GM19397 (cell line): ENCODE data around the gene HECW1.

Source experiments
- ATAC-seq: cut with Tn5 transposase; IDR thresholded peaks from one replicate; pipeline ENCODE4 v1.9.1; 2021; ENCODE audit warnings: mild to moderate bottlenecking, moderate library complexity; ENCODE audit not compliant: unreplicated experiment

The HECW1 gene

DNA sequence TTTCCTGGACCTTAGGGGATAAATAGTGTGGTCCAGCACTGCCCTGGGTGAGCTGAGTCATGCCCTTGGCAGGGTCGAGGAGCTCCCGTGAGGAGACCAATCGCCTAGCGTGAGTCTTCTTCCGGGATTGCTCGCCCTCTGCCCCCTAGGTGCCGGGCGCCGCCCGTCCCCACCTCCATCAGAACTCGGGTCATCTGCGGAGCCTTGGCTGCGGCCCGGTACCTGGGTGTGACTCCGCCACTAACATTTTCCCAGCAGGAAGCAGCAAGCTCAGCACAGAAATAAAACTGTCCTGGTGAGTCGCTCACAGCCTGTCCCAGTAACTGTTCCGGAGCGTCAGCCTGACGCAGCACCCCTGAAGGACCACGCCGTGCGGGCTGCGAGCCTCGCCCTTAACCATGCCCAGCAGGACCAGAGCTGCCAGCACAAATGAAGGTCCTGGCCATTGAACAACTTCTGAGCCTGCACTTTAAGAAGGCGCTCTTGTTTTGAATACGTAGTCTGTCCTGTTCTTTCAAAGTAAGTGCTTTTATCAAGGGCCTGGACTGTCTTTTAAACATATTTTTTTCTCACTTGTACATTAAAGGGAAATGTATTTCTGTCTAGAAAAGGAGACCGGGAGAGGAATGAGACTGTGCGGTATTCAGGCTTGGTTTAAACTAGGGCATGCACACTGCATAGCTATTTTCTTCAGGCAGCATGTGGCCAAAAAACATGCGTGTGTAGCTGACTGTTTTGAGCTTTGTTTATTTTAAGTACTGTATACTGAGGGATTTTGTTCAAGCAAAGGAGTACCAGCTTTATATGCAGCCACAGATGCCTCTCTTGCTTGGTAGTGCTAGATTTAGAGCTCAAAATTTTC, 136.7 kb downstream of the HECW1 start:
- no peak for ATAC-seq

DNA sequence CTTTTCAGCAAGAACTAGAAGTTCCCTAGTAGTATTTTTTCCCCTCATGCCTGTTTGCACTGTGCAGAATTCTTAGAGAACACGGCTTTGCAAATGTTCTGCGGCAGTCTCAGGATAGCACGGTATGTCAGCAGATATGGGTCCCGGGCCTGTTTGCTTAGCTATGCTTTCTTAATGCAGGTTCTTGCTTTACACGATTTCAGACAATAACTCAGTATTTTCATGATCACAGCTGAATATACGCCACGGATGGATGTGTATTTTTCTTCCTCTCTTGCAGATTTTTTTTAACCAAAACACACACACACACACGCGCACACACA, 137.3 kb downstream of the HECW1 start:
- no peak for ATAC-seq

DNA sequence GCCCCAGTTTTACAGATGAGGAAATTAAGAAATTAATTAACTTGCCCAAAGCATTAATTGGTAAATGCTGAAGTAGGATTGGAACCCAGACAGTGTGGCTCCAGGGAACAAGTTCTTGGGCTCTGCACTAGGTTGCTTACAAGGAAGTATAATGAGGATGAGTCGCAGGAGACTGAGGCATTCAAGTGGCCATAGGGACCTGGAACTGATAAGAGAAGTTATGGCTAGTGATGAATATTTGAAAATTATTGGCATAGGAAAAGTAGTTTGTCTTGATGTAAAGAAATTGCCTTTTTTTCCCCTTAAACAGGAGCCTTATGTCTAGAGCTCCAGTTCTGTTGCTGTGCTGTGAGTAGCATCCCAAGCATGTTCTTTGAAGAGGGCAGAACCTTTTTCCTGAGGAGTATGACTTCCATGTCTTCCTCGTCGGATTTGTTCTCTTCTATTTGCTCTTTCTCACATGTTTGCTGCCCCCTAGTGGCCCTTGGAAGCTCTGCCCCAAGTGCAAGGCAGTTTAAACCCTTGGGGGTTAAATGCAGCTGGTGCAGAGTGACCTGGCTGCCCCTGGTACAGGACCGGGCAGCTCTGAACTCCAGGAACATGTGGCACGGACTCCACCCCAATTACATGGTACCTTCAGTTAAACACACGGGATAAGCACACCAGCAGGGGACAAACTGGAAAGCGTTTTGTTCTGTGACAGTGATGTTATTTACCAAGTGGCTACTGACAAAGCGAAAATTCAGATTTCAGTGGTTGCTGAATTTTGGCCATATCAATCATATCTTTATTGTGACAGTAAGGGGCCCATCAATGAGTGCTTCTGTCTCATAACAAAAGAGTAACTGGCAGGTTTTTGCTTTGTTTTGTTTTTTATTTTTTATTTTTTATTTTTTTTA, 148.8 kb downstream of the HECW1 start:
- peak; percentile 74 for ATAC-seq

DNA sequence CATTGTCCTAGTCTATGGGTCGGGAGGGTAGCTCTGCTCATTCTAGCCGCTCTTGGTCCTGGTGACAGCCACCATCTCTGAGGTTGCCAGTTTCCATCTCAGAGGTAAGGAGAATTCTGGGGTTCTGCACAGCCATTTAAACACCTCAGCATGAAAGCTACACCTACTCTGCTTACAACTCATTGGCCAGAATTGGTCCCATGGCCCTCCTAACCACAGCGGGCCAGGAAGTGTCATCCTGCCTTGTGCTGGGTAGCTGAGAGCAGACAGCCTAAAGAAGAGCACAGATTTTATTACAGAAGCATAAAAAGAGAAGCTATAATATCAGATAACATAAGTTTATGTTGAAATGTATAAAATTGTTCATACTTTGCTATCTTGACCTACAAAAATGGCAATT, 152.7 kb downstream of the HECW1 start:
- ATAC-seq: no peak

DNA sequence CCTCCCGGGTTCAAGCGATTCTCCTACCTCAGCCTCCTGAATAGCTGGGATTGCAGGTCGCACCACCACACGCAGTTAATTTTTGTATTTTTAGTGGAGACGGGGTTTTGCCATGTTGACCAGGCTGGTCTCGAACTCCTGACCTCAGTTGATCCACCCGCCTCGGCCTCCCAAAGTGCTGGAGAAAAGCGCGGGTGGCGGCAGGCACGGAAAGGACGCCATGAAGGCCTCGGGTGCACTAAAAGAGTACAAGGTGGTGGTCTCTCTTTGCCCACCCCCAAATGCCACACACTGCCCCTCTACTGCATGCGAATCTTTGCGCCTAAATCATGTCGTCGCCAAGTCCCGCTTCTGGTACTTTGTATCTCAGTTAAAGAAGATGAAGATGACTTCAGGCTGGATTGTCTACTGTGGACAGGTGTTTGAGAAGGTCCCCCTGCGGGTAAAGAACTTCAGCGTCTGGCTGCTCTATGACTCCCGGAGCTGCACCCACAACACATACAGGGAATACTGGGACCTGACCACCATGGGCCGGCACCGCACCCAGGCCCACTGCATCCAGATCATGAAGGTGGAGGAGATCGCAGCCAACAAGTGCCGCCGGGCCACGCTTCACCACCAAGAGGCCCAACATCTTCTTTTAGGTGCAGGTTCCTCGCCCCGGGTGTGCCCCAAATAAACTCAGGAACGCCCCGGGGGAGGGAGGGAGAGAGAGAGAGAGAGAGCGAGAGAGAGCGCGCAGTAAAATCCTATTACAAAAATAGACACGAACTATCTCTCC, 161.7 kb downstream of the HECW1 start:
- no peak for ATAC-seq

DNA sequence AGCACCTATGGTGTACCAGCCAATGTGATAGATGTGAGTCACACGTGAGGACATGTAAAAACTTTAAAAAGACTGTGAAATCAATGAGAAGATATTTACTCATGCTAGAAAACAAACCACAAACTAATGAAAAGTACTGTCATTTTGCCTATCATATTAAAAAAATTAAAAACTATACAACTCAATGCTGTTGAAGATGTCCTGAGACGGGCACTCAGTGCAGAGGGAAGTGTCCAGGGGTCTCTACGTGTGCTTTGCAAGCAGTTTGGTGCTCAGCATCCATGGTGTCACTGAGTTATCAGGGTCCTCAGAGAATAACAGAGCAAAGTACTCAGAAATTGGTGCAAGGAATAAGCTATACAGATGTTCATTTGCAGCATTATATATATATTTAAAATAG, 162.3 kb downstream of the HECW1 start:
- ATAC-seq: no peak

DNA sequence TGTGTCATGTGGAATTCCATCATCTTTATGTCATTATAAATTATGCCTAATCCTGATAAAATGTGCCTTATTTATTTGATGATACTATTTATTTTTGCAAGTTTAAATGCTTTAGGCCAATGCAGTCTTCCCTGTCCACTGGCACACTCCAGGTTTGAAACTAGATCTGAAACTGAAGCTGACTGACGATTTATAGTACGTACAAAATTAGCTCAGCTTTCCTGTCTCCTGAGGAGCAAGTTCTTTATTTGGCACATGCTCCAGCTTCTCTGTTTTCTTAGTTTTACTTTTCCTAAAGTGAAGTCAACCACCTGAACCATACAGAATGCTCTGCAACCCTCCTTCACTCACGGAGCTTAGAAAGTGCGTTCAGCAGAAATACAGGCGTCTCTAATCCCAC, 164.1 kb downstream of the HECW1 start:
- no peak for ATAC-seq

DNA sequence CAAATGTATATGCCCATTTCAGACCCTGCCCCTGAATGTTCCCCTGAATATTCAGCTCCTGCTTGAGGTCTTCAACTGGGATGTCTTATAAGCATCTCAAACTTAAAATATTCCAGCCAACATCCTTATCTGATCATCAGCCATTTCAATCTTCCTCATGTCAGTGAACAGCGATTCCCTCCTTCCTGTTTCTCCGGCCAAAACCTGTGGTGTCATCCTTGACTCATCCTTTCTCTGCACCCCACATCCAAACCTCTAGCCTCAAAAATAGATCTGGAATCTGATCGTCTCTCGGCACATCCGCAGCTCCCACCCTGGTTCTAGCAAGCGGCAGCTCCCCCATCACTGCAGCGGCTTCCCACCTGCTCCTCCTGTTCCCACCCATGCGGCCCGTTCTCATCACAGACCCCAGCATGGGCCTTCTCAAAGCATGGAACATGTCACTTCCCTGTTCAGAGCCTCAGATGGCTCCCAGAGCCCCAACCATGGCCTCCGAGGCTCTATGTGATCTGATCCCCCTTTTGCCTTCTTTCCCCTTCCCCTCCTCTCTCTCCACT, 165.7 kb downstream of the HECW1 start:
- no peak for ATAC-seq

DNA sequence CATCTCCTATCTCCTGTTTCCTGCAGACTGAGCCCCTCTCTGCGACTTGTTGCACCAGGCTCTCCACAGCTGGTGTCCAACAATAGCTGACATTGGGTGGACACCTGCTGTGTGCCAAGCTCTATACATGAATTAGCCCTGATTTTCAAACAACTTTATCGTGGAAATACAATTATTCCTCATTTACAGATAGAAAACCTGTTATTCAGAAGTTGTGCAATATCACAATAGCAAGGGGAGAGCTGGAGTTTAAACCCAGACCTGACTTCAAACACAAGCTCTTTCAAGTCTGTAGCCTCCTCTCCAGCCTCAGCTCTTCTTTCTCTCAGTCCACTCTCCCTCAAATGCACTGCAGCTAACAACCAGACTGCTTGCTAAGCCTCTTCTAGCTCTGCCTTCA, 168.8 kb downstream of the HECW1 start:
- ATAC-seq: no peak

DNA sequence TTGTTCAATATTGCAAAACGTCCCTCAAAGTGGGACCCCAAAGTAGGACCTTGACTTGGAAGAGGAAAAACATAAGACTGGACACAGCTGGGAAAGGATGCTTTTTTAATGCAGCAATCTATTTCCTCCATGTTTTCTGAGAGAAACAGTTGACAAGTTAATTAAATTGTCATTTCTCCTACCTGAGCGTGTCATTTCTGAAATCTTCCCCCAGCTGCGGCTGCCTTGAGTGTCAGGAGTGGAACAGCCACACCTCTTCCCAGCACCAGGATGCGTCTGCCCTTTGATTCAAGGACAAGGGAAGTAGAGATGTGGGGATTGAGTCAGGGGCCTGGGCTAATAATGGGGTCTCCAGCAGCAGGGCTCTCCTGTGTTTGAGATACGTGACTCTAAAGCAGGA, 171.3 kb downstream of the HECW1 start:
- no peak for ATAC-seq

DNA sequence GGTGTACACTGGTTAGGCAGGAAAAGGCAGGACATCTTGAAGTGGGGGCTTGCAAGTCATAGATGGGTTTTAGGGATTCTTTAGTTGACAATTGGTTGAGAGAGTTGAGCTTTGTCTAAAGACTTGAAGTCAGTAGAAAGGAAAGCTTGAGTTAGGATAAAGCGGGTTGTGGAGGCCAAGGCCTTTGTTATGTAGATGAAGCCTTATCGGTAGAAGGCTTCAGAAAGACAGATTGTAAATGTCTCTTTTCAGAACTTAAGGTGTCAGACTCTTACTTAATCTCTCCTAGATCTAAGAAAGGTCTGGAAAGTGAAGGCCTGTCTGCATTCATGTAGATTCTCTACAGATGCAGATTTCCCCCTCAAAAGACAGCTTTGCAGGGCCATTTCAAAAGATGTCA, 177.4 kb downstream of the HECW1 start:
- ATAC-seq: no peak

DNA sequence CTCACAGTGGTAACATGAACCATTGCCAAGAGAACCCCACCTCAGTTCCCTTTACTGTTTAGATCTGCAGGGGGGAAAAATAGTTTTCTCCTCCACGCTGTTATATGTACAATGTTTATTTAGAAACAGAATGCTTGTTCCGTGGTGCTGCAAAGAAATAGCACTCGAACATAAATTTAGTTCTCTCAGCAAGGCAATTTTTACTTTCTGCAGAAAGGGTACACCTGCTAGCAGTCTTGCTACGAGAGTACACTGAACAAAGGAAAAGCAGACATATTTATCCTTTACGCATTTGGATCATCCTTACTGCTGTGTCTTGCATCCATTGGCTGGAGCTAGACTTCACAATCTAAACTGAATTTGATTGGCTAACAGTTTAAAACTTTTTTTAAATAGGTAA, 178.5 kb downstream of the HECW1 start:
- no peak for ATAC-seq

DNA sequence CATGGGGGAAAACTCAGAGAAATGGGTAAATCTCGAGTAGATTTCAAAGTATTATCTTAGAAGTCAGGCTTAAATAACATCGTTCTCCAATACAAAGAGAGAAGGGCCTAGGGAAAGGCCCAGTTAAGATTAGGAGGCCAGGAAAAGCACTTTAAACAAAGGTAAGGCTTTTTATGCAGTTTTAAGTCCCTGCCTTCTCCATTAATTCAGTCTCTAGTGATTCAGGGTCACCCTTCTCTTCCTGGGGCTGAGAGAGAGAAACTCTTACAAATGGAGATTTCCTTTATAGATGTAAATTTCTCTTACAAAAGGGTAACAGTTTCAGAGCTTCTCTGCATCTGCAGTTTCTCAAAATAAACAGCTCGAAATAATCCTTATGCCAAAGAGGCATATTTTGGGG, 179.3 kb downstream of the HECW1 start:
- no peak for ATAC-seq

DNA sequence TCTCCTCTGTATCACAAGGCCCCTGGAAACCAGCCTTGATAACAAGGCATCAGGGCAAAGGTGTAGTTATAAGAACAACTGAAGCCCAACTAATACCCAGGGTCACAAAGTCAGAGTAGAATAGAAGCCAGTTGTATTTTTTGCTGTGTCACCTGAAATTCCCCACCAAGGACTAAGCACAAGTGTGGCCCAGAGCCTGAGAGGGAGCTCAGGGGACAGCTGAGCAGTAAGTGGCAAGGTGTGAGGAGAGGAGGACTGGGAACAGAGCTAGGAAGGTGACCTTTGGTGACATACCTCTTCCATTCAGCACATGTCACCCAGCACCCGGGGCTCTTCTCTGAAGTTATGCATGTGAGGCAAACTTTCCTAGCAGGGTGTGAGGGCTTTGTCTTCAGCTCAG, 179.9 kb downstream of the HECW1 start:
- no peak for ATAC-seq

DNA sequence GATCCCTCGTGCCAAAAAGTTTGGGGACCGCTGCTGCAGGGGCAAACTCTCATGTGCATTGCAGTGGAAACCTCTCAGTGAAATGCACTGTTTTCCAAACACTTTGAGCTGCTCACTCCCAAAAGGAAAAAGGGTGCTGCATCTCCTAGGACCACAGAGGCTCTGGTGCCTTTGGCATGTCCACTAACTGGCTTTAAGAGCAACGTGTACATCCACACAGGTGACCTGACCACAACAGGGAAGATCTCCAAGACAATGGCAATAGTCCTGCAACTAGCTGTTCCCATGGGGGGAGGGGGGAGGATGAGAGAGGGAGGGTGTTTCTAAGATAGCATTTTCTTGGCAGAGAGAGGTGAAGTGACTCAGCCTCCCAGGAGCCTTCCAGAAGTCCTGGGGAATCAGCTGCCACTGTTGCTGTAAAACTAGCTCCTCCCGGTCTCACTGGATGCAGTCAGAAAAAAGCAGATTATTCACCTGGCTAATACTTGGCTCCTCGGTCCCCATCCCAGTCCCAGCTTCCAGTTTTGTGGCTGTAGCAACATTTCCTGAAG, 181.7 kb downstream of the HECW1 start:
- no peak for ATAC-seq

DNA sequence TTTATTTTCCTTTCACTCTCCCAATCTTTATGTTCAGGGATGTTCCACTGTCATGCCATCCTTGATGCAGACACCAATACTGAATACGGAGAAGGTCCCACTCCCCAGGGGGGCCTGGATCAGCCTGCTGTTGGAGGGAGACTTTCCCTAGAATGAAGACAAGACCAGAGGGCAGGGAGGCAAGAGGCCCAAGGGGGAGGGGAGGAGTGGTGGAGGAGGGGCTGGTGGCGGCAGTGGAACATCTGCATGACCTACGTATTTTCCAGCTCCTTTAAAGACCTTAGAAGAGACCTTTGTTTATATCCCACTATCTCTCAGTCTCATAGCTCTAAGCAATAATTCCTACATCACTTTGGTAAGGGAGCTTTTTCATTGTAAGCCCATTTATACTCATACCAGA, 183.0 kb downstream of the HECW1 start:
- ATAC-seq: no peak

DNA sequence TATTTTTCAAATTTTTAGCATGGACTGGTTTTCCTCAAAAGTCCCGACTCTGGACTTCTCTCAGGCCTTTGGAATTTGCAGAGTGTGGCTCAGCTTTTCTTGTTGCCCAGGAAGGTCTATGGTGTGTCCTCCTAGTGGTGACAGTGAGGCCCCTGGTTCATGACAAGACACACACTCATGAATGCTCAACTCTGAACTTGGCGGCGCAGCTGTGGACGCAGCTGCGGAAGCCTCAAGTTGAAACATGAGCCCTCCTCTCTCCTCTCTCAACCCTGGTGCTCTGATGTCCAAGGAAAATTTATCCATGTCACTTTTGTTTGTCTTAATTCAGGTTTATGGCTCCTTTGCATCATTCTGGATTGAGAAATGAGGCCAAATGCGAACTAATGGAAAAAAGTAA, 183.9 kb downstream of the HECW1 start:
- ATAC-seq: no peak

DNA sequence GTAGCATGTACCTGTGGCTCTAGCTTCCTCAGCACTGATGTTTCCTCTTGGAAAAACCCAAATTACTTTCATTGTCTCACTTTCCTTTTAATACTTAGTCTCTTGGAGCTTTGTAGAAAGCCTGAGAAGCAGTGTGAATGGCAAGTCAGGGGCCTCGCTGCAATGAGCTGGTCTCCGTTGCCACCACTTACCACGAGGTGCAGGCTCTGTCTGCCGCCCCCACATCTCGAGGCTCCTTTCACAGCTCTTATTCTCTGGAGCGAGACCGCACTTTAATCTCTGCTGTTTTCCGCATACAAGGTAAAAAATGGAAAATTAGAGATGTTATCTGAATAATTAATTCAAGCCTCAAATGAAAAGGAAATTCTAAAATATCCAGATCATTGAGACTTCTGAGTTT, 186.2 kb downstream of the HECW1 start:
- ATAC-seq: no peak

DNA sequence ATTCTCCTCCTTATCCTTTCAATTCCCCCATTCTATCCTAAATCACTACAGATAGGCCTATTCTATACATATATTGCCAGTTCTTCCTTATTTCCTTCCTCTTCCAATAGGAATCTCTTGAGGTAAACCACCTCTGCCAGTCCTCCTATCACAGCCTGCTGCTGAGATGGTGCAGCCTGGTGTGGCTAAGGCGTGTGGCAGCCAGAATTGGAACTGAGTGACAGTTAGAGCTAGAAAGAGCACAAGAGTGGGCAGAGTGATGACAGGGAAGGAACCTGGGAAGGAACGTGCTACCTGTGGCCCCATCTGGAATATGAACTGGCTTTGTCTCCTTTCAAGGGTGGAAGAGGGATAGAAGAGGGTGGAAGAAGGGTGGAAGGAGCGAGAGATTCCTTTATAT, 187.7 kb downstream of the HECW1 start:
- no peak for ATAC-seq

DNA sequence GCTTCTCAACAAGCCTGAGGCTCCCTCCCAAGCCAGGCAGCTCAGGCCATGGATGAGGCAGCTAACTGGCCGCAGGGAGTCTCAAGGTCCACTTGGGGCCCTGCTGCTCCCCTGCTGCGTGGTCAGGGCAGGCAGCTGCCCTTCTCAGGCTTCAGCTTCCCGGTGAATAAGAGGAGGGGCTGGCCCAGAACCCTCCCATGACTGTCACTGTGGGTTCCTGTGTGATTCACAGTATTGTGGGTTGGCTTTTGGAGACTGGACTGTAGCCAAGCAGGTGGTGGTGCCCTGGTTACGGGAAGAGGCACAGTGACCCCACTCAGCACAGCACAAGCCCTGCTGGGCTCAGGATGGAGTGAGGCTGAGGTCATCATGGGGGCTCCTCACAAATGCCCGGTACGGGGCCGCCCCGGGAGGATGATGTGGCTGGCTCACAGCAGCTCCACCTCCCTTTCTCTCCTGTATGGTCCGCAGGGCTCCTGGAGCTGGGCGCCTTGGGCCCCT, 189.8 kb downstream of the HECW1 start:
- no peak for ATAC-seq
